Prostate gland (tissue), 2 donors: ENCODE measurements around the gene RALY.

Source experiments
- POLR2A ChIP-seq: fragments of 450-650 bp; IDR thresholded peaks from one replicate; pipeline ENCODE4 v1.6.1; 2016; ENCODE audit warnings: antibody characterized with exemption, mild to moderate bottlenecking
- POLR2AphosphoS5 ChIP-seq: sonication (generic); formaldehyde crosslinking; IDR thresholded peaks from one replicate; pipeline ENCODE4 v1.6.1; 2017; ENCODE audit warnings: antibody characterized with exemption
- TF ChIP-seq, protein P1 (sequence below), 4 experiments: fragments of 200-600 bp in 2 of 4; fragments of 450-650 bp in 2 of 4; sonication (generic) in 2 of 4; IDR thresholded peaks; 1 replicate in 3 of 4; 2 replicates in 1 of 4; pipeline ENCODE4 v1.5.1; 2016 to 2019; ENCODE audit warnings: antibody characterized with exemption in 4 of 4, mild to moderate bottlenecking in 2 of 4, moderate library complexity in 2 of 4

DNA sequence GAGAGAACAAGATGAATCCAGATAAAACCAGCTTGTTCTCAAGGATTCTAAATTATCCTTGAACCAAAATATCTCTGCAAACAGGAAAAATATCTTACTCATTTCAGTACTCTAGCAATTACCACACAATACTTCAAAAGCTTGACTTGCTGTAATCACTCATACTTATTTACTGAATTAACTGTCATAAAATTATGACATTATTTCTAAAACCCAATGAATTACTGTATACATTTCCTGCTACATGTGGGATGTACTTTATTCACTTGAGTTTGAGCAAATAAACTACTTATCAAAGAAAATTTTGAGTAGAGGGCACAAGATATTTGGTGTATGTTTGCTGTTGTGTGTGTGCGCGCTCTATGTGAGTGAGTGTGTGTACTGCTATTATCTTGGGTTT, 108.6 kb downstream of the RALY start:
- TF ChIP-seq, protein P1, sequence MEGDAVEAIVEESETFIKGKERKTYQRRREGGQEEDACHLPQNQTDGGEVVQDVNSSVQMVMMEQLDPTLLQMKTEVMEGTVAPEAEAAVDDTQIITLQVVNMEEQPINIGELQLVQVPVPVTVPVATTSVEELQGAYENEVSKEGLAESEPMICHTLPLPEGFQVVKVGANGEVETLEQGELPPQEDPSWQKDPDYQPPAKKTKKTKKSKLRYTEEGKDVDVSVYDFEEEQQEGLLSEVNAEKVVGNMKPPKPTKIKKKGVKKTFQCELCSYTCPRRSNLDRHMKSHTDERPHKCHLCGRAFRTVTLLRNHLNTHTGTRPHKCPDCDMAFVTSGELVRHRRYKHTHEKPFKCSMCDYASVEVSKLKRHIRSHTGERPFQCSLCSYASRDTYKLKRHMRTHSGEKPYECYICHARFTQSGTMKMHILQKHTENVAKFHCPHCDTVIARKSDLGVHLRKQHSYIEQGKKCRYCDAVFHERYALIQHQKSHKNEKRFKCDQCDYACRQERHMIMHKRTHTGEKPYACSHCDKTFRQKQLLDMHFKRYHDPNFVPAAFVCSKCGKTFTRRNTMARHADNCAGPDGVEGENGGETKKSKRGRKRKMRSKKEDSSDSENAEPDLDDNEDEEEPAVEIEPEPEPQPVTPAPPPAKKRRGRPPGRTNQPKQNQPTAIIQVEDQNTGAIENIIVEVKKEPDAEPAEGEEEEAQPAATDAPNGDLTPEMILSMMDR (IDR thresholded peaks at IDR 0.05), result no peak
- TF ChIP-seq POLR2AphosphoS5 (no peak), POLR2A (no peak)
